OCI-LY1 (cell line): ENCODE data around the gene HINT1.

Experiments used
- CTCF ChIP-seq: fragments of 200-600 bp; sonication (generic), shearing (Covaris generic); IDR thresholded peaks from 2 replicates; pipeline ENCODE4 v1.5.1; 2017; ENCODE audit warnings: mild to moderate bottlenecking, antibody characterized with exemption, low read length, moderate library complexity, mixed read lengths
- EZH2 ChIP-seq: fragments of 200-600 bp; sonication (generic), shearing (Covaris generic); IDR thresholded peaks from 2 replicates; pipeline ENCODE4 v1.8.0; 2017; ENCODE audit warnings: borderline replicate concordance, mixed run types, mild to moderate bottlenecking, antibody characterized with exemption, low read length, moderate library complexity, mixed read lengths

- TF ChIP-seq CTCF (no peak), EZH2 (no peak)
Observed at GRCh38 chr5:131160134-131160533, 4.9 kb downstream of the HINT1 start.
